NCI-H1694 treated with DMSO at 0.1 percent for 48 hours (cell line): ENCODE measurements around the gene TMC4.
A peak's percentile ranks its signal among the peaks of the same experiment; 100 is the strongest.
"Not testable (repeated sequence)": the region's sequence is repeated elsewhere in the genome, so short reads cannot be mapped to it uniquely, and the experiment has no call there.

Experiments
- DNase-seq: peaks from one replicate; lab custom pipeline; 2025; lab: John Stamatoyannopoulos, UW

Gene TMC4

DNA sequence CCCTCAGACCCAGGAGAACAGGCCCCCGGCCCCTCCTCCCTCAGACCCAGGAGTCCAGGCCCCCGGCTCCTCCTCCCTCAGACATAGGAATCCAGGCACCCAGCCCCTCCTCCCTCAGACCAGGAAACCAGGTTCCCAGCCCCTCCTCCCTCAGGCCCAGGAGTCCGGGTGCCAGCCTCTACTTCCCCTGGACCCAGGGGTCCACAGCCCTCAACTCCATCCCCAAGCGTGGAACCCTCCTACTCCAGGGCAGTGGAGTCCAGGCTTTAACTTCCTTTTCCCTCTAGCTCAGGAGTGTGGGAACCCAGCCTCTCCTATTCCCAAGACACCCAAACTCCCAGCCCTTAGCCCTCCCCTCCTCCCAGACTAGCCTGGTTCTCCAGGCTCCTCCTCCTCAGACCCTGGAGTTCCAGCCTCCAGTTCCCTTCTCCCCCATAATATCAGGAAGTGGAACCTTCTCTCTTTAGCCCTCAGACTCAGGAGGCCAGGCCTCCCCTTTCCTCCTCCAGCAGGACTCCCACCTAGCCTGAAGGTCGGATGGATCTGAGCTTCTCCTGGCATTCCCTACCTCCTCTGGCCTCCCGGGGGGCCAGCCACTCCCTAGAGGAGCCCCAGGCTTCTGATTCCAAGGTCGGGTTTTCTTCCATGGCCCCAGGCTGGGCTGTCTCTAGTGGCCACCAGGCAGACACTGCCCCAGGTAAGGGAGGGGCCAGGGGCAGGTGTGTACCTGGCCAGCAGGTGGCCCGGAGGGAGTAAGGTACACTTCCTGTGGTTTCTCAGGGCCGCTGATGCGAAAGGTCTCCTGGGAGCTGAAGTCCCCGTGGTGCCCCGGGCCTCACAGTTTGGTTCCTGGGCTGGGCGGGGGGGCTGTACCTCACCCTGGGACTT is at the start of gene TMC4:
Gene TMC4, minus strand, starts transcription at position 690 of the 888 bp plus-strand sequence. Its CDS starts 43 bp downstream, at position 647.
- DNase-seq = no peak

GRCh38 chr19:54221947-54222346 is 49.0 kb upstream of the TMC4 start:
- DNase-seq = not testable (repeated sequence)

- DNase-seq = not testable (repeated sequence)
Measured at GRCh38 chr19:54219702-54220101, 46.7 kb upstream of the TMC4 start.

- DNase-seq = no peak
Measured at GRCh38 chr19:54218960-54219661, 46.2 kb upstream of the TMC4 start.

- no peak for DNase-seq
Measured at GRCh38 chr19:54218259-54218658, 45.3 kb upstream of the TMC4 start.

- DNase-seq = not testable (repeated sequence)
Measured at GRCh38 chr19:54217517-54218247, 44.7 kb upstream of the TMC4 start.

DNA sequence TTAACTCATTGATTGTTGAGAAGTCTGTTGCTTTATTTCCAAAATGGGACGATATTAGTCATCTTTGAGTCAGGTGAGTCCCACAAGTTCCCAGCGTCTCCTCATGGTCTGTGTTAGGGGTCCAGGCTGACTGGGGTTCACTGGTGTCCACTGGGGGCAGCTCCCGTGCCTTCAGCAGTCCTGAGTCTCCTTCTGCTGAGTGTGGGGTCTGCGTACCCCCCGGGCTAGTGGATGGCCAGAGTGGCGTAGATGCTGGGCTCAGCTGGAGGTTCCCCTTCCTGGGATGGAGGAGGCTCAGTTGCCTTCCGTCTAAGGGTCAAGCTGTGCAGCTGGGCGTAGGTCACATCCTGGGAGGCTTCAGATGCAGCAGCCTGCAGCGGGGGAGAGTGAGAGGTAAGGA is 43.9 kb upstream of the TMC4 start:
- no peak for DNase-seq

- not testable (repeated sequence) for DNase-seq
Measured at GRCh38 chr19:54214734-54215133, 41.8 kb upstream of the TMC4 start.

- DNase-seq = not testable (repeated sequence)
Measured at GRCh38 chr19:54214217-54214616, 41.3 kb upstream of the TMC4 start.

DNA sequence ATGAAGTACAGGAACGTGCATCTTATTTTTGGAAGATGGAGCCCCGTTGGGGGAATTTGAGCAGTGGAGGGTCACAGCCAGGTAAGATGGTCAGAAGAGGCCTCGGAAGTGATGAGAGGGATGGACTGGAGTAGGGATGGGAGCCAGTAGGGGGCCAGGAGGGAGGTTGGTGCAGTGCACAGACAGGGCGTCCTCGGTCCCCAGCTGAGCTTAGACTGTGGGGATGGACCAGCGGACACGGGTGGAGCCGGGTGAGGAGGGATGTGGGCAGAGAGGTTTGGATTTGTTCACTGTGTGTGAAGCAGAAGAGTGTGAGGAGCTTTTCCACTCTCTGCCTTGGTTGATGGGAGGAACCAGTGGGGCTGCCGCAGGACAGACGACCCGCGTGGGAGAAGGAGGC is 38.3 kb upstream of the TMC4 start:
- no peak for DNase-seq

GRCh38 chr19:54209811-54210494 is 37.0 kb upstream of the TMC4 start:
- peak; percentile 34 for DNase-seq

GRCh38 chr19:54209058-54209810 is 36.3 kb upstream of the TMC4 start:
- no peak for DNase-seq

- no peak for DNase-seq
Measured at GRCh38 chr19:54208784-54209057, 35.8 kb upstream of the TMC4 start.

DNA sequence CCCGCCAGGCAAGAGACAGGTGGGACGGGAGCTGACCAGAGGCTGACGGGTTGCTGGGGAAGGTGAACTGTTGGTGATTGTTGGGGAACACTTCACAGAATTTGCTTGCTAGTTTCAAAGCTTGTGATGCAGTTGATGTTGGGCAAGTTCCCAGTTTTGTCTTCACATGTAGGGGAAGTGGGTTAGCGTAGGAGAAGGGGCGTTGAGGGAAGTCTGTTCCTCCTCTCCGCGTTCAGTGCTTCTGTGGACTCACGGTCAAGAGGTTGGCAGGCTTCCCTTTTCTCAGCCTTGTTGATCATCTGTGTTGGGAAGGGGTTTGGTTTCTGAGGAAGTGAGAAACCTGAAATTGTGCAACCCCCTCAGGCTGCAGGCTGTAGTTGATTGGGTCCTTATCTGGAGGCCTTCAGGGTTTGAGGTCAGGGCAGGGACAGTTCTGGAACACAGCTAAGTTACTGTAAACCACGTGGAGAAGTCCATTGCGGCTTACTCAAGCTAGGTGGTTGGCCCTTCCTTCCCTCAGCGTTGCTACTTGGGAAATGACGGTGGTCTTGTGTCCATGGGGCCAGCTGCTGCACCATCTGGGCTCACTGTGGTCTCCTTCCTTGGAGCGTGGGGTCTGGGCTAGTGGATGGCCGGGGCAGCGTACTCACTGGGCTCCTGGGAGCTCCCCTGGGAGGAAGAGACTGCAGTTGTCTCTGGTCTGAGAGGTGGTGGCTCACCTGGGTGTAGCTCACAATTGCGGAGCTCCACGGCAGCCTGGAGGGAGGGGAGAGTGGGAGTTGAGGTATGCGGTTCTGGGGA is 35.2 kb upstream of the TMC4 start:
- peak; percentile 12 for DNase-seq

- no peak for DNase-seq
Measured at GRCh38 chr19:54207676-54207982, 34.7 kb upstream of the TMC4 start.

DNA sequence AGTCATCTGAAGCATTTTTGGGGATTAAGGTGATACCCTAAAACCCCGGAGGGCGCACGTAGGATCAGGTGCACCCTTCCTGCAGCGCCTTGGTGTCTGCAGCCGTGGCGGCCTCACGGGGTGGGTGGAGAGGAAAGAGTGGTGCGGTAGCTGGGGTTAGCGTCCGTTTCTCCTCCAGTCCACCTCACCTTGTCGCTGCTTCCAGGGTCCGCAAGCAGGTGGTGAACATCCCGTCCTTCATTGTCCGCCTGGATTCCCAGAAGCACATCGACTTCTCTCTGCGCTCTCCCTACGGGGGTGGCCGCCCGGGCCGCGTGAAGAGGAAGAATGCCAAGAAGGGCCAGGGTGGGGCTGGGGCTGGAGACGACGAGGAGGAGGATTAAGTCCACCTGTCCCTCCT is 34.2 kb upstream of the TMC4 start:
- DNase-seq = not testable (repeated sequence)

DNA sequence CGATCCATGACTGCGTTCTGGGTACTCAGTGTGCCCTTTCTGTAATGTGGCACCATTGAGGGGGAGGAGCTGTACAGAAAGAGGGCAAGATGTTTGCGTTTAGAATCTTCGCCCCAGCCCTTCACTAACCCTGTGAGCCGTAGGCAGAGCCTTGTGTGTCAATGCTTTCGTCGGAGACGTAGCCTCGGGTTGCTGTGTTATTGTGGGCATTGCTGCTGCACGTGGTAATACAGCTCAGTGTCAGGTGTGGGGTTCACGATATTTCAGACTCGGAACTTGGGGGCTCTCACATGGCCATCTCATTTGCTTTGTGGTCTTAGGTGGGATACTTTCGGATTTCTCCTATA is 33.8 kb upstream of the TMC4 start:
- no peak for DNase-seq

- no peak for DNase-seq
Measured at GRCh38 chr19:54206030-54206830, 33.3 kb upstream of the TMC4 start.

DNA sequence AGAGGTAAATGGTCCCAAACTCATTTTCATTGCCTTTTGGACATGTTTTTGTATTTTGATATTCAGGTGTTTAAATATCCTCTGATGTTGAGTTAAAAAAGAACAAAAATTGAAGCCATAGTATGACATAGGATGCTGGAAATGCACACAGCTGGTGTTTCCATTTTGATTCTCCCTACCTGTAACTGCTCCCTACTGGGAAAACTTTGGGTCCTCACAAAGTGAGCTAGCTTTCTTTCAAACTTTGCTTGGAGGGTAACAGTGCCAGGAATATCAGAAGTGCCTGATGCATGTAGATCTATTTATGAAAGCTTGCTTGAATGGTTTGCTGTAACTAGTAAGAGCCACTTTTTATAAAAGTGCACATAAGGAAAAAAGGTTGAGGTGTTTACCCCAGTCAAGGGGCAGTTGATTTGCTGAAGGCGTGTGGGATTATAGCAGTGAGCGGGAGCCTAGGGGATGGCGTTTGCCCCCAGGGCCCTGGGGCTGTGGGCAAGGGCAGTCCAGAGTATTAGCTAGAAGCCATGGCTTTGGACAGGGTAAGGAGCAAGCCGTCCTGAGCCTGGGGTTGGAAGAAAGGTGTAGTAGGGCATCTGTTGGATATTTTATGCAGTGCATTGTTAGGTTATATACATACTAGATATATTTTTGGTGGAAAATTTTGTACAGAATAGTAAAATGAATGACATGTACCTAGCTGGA is 32.0 kb upstream of the TMC4 start:
- DNase-seq = no peak
